ENCODE results near the gene ARHGAP31. TPM values are rescaled to one million over a fixed set of nuclear protein-coding genes. Genes with fewer than 3 reads are reported as not detected.

Gene ARHGAP31
- total and polyA plus RNA-seq, 2 experiments from 2014 or later, result 1.2 to 4.3 TPM

DNA sequence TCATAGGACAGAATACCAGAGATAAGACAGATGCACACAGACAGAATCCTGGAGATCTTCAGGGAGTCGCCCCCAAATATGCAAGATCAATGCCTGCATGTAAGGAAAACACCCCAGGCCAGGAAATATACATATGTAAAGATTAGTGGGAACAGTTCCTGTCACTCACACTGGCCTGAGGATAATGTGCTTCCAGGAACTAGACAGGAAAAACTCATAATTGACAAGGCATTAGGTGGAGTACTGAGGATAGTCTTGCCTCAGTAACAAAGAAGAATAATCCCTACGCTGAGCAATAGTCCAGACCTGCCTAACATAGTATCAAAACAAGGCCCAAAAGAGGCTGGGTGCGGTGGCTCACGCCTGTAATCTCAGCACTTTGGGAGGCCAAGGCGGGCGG, 33.1 kb upstream of the ARHGAP31 start:
- no peaks in the 10 kb centered on the region for H3K9me2 ChIP-seq (ENCODE audit: insufficient read depth)
- DNase-seq (ENCODE audit: low spot score) (no peak), ATAC-seq (no peak)
- H3K4me1 ChIP-seq (ENCODE audit: insufficient read depth), result peaks cover 34% of the 10 kb centered on the region
- TF ChIP-seq, protein P1, sequence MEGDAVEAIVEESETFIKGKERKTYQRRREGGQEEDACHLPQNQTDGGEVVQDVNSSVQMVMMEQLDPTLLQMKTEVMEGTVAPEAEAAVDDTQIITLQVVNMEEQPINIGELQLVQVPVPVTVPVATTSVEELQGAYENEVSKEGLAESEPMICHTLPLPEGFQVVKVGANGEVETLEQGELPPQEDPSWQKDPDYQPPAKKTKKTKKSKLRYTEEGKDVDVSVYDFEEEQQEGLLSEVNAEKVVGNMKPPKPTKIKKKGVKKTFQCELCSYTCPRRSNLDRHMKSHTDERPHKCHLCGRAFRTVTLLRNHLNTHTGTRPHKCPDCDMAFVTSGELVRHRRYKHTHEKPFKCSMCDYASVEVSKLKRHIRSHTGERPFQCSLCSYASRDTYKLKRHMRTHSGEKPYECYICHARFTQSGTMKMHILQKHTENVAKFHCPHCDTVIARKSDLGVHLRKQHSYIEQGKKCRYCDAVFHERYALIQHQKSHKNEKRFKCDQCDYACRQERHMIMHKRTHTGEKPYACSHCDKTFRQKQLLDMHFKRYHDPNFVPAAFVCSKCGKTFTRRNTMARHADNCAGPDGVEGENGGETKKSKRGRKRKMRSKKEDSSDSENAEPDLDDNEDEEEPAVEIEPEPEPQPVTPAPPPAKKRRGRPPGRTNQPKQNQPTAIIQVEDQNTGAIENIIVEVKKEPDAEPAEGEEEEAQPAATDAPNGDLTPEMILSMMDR (conservative IDR thresholded peaks at IDR 0.05; ENCODE audit: low read depth in 2 of 2), result no peak
- TF ChIP-seq, protein P2, sequence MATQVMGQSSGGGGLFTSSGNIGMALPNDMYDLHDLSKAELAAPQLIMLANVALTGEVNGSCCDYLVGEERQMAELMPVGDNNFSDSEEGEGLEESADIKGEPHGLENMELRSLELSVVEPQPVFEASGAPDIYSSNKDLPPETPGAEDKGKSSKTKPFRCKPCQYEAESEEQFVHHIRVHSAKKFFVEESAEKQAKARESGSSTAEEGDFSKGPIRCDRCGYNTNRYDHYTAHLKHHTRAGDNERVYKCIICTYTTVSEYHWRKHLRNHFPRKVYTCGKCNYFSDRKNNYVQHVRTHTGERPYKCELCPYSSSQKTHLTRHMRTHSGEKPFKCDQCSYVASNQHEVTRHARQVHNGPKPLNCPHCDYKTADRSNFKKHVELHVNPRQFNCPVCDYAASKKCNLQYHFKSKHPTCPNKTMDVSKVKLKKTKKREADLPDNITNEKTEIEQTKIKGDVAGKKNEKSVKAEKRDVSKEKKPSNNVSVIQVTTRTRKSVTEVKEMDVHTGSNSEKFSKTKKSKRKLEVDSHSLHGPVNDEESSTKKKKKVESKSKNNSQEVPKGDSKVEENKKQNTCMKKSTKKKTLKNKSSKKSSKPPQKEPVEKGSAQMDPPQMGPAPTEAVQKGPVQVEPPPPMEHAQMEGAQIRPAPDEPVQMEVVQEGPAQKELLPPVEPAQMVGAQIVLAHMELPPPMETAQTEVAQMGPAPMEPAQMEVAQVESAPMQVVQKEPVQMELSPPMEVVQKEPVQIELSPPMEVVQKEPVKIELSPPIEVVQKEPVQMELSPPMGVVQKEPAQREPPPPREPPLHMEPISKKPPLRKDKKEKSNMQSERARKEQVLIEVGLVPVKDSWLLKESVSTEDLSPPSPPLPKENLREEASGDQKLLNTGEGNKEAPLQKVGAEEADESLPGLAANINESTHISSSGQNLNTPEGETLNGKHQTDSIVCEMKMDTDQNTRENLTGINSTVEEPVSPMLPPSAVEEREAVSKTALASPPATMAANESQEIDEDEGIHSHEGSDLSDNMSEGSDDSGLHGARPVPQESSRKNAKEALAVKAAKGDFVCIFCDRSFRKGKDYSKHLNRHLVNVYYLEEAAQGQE (IDR thresholded peaks at IDR 0.05; ENCODE audit: unreplicated experiment), result no peak
- TF ChIP-seq STAT1 (IDR thresholded peaks at IDR 0.05; ENCODE audit: unreplicated experiment) (no peak), JUNB (IDR thresholded peaks at IDR 0.05; ENCODE audit: unreplicated experiment) (no peak), POLR2AphosphoS5 (IDR thresholded peaks at IDR 0.05; ENCODE audit: low read depth) (no peak), EZH2 (IDR thresholded peaks at IDR 0.05; ENCODE audit: low read depth, unreplicated experiment) (no peak), EZH2phosphoT487 (IDR thresholded peaks at IDR 0.05; ENCODE audit: unreplicated experiment) (no peak), ZNF114 (CRISPR knock-in tag; IDR thresholded peaks at IDR 0.05) (no peak), ZNF331 (CRISPR knock-in tag; IDR thresholded peaks at IDR 0.05; ENCODE audit: low read depth) (no peak), CREB1 (CRISPR knock-in tag; IDR thresholded peaks at IDR 0.05; ENCODE audit: low read depth) (no peak), NANOG (IDR thresholded peaks at IDR 0.05; ENCODE audit: borderline replicate concordance) (no peak)
- TF ChIP-seq, protein P3, sequence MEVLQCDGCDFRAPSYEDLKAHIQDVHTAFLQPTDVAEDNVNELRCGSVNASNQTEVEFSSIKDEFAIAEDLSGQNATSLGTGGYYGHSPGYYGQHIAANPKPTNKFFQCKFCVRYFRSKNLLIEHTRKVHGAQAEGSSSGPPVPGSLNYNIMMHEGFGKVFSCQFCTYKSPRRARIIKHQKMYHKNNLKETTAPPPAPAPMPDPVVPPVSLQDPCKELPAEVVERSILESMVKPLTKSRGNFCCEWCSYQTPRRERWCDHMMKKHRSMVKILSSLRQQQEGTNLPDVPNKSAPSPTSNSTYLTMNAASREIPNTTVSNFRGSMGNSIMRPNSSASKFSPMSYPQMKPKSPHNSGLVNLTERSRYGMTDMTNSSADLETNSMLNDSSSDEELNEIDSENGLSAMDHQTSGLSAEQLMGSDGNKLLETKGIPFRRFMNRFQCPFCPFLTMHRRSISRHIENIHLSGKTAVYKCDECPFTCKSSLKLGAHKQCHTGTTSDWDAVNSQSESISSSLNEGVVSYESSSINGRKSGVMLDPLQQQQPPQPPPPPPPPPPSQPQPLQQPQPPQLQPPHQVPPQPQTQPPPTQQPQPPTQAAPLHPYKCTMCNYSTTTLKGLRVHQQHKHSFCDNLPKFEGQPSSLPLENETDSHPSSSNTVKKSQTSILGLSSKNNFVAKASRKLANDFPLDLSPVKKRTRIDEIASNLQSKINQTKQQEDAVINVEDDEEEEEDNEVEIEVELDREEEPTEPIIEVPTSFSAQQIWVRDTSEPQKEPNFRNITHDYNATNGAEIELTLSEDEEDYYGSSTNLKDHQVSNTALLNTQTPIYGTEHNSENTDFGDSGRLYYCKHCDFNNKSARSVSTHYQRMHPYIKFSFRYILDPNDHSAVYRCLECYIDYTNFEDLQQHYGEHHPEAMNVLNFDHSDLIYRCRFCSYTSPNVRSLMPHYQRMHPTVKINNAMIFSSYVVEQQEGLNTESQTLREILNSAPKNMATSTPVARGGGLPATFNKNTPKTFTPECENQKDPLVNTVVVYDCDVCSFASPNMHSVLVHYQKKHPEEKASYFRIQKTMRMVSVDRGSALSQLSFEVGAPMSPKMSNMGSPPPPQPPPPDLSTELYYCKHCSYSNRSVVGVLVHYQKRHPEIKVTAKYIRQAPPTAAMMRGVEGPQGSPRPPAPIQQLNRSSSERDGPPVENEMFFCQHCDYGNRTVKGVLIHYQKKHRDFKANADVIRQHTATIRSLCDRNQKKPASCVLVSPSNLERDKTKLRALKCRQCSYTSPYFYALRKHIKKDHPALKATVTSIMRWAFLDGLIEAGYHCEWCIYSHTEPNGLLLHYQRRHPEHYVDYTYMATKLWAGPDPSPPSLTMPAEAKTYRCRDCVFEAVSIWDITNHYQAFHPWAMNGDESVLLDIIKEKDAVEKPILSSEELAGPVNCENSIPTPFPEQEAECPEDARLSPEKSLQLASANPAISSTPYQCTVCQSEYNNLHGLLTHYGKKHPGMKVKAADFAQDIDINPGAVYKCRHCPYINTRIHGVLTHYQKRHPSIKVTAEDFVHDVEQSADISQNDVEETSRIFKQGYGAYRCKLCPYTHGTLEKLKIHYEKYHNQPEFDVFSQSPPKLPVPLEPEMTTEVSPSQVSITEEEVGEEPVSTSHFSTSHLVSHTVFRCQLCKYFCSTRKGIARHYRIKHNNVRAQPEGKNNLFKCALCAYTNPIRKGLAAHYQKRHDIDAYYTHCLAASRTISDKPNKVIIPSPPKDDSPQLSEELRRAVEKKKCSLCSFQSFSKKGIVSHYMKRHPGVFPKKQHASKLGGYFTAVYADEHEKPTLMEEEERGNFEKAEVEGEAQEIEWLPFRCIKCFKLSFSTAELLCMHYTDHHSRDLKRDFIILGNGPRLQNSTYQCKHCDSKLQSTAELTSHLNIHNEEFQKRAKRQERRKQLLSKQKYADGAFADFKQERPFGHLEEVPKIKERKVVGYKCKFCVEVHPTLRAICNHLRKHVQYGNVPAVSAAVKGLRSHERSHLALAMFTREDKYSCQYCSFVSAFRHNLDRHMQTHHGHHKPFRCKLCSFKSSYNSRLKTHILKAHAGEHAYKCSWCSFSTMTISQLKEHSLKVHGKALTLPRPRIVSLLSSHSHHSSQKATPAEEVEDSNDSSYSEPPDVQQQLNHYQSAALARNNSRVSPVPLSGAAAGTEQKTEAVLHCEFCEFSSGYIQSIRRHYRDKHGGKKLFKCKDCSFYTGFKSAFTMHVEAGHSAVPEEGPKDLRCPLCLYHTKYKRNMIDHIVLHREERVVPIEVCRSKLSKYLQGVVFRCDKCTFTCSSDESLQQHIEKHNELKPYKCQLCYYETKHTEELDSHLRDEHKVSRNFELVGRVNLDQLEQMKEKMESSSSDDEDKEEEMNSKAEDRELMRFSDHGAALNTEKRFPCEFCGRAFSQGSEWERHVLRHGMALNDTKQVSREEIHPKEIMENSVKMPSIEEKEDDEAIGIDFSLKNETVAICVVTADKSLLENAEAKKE (CRISPR knock-in tag; IDR thresholded peaks at IDR 0.05), result no peak
- TF ChIP-seq, protein P4, sequence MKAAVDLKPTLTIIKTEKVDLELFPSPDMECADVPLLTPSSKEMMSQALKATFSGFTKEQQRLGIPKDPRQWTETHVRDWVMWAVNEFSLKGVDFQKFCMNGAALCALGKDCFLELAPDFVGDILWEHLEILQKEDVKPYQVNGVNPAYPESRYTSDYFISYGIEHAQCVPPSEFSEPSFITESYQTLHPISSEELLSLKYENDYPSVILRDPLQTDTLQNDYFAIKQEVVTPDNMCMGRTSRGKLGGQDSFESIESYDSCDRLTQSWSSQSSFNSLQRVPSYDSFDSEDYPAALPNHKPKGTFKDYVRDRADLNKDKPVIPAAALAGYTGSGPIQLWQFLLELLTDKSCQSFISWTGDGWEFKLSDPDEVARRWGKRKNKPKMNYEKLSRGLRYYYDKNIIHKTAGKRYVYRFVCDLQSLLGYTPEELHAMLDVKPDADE (IDR thresholded peaks at IDR 0.05), result no peak
- Mint-ChIP-seq H3K4me3 (no peak overlapping the region), H3K9me3 (peaks cover 15% of the 10 kb centered on the region; the same call in 2 of the 3 replicates), H3K36me3 (ENCODE audit: low read depth) (peaks cover 16% of the 10 kb centered on the region), H3K4me1 (peaks cover 37% of the 10 kb centered on the region), H3K27ac (no peak overlapping the region), H3K27me3 (ENCODE audit: insufficient read depth, low read depth, poor library complexity) (peaks cover 11% of the 10 kb centered on the region)
- H4K20me1 ChIP-seq (replicated peaks; ENCODE audit: insufficient read depth), result no peaks in the 10 kb centered on the region
- H2AFZ ChIP-seq, result peak overlapping the region; percentile 35; the same call in 1 of the 2 replicates
- H3K36me3 ChIP-seq (ENCODE audit: insufficient read depth), result no peaks in the 10 kb centered on the region
- H3K27me3 ChIP-seq (ENCODE audit: insufficient read depth), result no peaks in the 10 kb centered on the region
- no peaks in the 10 kb centered on the region for H3K79me2 ChIP-seq (replicated peaks; ENCODE audit: insufficient read depth)
- no peak overlapping the region for H3K27ac ChIP-seq (ENCODE audit: low read depth)
- no peak overlapping the region for H3K4me3 ChIP-seq
- H3F3A ChIP-seq (replicated peaks; ENCODE audit: low read depth), result no peaks in the 10 kb centered on the region
- H3K4me2 ChIP-seq, result no peak overlapping the region

Measured in GM23338 (cell line).